Gastroesophageal sphincter (tissue), 4 donors: ENCODE results near the gene SPATA9. TPM values are rescaled to one million over a fixed set of nuclear protein-coding genes. Genes with fewer than 3 reads are reported as not detected.

ENCODE experiments used
- ATAC-seq: fragments of 150-250 bp; one replicate; pipeline ENCODE4 v1.9.1; 2016; ENCODE audit warnings: mild to moderate bottlenecking, moderate library complexity
- H3K27ac ChIP-seq, 4 donors: fragments of 200-600 bp; sonication (generic) in 3 of 4; 1 replicate in 3 of 4; 2 replicates in 1 of 4; pipeline ENCODE4 v1.5.1; 2016 to 2019
- H3K27me3 ChIP-seq: fragments of 200-600 bp; sonication (generic); one replicate; pipeline ENCODE4 v1.5.1; 2019
- H3K36me3 ChIP-seq, 2 donors: fragments of 200-600 bp; sonication (generic); one replicate each; pipeline ENCODE4 v1.5.1; 2019; ENCODE audit warnings: control low read depth in 1 of 2
- H3K4me1 ChIP-seq, 3 donors: fragments of 200-600 bp; sonication (generic); 1 replicate in 2 of 3; 2 replicates in 1 of 3; pipeline ENCODE4 v1.5.1; 2016 to 2019; ENCODE audit warnings: control low read depth in 2 of 3
- H3K4me3 ChIP-seq, 2 donors: fragments of 200-600 bp; sonication (generic); one replicate each; pipeline ENCODE4 v1.5.1; 2019; ENCODE audit warnings: mild to moderate bottlenecking in 1 of 2, moderate library complexity in 1 of 2
- H3K9me3 ChIP-seq, 3 donors: fragments of 200-600 bp; sonication (generic); one replicate each; pipeline ENCODE4 v1.5.1; 2017 to 2019; ENCODE audit warnings: control low read depth in 2 of 3
- CTCF ChIP-seq, 4 experiments: fragments of 200-600 bp in 2 of 4; fragments of 450-650 bp in 2 of 4; sonication (generic) in 1 of 4; IDR thresholded peaks; one replicate each; pipeline ENCODE4 v1.5.1; 2017 to 2019; ENCODE audit warnings: antibody characterized with exemption in 4 of 4, mild to moderate bottlenecking in 2 of 4, moderate library complexity in 2 of 4
- EP300 ChIP-seq: sonication (generic); formaldehyde crosslinking; IDR thresholded peaks from one replicate; pipeline ENCODE4 v1.6.1; 2017; ENCODE audit warnings: antibody characterized with exemption, mild to moderate bottlenecking
- POLR2A ChIP-seq, 2 donors: fragments of 450-650 bp; IDR thresholded peaks; one replicate each; pipeline ENCODE4 v1.6.1; 2017; ENCODE audit warnings: antibody characterized with exemption in 2 of 2, mild to moderate bottlenecking in 2 of 2, moderate library complexity in 1 of 2
- POLR2AphosphoS5 ChIP-seq: sonication (generic); formaldehyde crosslinking; IDR thresholded peaks from one replicate; pipeline ENCODE4 v1.6.1; 2017; ENCODE audit warnings: antibody characterized with exemption
- WGBS, 2 donors: methylation state at CpG; one replicate each; pipeline ENCODE4 v1.1.5; 2018; ENCODE audit warnings: low coverage in 1 of 2; 5-methylcytosine and 5-hydroxymethylcytosine counted together
- total RNA-seq, 4 donors: library from RNA; depleted of rRNA; stranded (reverse); fragments of >200 nt; gene quantifications; one replicate each; pipeline ENCODE4 v1.1.0, GENCODE V29; 2016

SPATA9 gene
- total RNA-seq, 4 donors from 2014 or later, result 0.27 TPM; not detected in 3

GRCh38 chr5:95631991-95632675, 50.7 kb downstream of the SPATA9 start:
- TF ChIP-seq CTCF (IDR thresholded peaks at IDR 0.05) (no peak), EP300 (no peak), POLR2AphosphoS5 (no peak), POLR2A (IDR thresholded peaks at IDR 0.05) (no peak)
- H3K27ac ChIP-seq, result no peak overlapping the region
- H3K36me3 ChIP-seq, result no peaks in the 10 kb centered on the region
- no peaks in the 10 kb centered on the region for H3K27me3 ChIP-seq
- H3K4me1 ChIP-seq, result peaks cover 0 to 9% (median 3%) of the 10 kb centered on the region in 3 donors
- H3K4me3 ChIP-seq, result no peak overlapping the region
- H3K9me3 ChIP-seq, result no peaks in the 10 kb centered on the region
- 86 to 93% methylated on average over 3 to 4 of the region's 4 CpGs for WGBS, 2 donors
- peak; percentile 61 for ATAC-seq

DNA sequence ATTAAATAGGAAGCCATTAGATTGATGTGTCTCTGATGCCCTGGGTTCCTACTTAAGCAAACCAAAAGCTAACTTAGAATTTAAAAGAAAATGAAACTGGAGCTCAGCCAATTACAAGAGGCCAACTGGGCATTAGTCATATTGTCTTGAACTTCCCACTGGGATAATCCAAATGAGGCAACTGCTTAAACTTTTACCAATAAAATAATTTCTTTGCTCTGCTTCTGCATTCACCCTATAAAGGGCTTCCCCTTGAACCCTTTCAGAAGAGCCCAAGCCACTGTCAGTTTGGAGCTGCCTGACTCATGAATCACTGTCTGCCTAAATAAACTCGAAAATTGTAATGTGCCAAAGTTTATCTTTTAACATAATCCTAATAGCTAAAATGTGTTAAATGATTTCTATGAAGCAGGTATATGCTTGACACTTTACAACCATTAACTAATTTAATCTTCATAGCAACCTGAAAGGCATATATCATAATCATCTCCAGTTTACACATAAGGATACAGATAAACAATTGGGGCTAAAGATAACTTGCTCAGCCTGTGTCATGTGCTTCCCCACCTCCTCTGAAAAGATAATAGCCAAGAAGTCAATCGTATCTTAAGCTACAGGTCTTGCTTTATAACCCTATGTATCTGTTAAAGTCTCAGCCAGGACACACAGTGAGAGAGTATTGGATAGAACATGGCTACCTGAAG, 51.4 kb downstream of the SPATA9 start:
- ATAC-seq, result no peak
- Histone ChIP-seq H3K4me1 (peaks cover 0 to 9% (median 3%) of the 10 kb centered on the region in 3 donors), H3K36me3 (no peaks in the 10 kb centered on the region), H3K9me3 (no peaks in the 10 kb centered on the region), H3K27me3 (no peaks in the 10 kb centered on the region), H3K4me3 (no peak overlapping the region), H3K27ac (no peak overlapping the region)
- TF ChIP-seq POLR2AphosphoS5 (no peak), CTCF (IDR thresholded peaks at IDR 0.05) (no peak)
- 36 to 50% methylated on average over 2 of the region's 2 CpGs for WGBS, 2 donors

DNA sequence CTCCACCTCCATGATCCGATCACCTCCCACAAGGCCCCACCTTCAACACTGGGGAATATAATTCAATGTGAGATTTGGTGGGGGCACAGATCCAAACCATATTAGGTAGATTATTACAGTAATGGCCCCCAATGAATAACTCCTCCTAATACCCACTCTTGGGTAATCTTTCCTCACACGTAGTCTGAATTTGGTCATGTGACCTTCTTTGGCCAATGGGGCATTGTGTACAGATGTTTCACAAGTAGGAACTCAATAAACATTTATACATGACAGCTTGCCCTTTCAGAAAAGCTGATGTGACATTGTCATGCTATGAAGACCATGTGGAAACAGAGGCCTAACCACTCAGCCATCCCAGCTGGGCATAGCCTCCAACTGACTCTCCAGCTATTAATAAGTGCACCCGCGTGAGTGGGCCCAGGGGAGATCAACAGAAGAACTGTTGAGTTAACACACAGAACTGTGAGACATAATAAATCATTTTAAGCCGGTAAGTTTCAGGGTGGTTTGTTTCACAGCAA, 52.3 kb downstream of the SPATA9 start:
- no peak for ATAC-seq
- Histone ChIP-seq H3K27me3 (no peaks in the 10 kb centered on the region), H3K9me3 (no peaks in the 10 kb centered on the region), H3K27ac (no peak overlapping the region), H3K4me1 (peaks cover 0 to 9% (median 3%) of the 10 kb centered on the region in 3 donors), H3K4me3 (no peak overlapping the region), H3K36me3 (no peaks in the 10 kb centered on the region)
- 95 to 100% methylated on average over 1 to 5 of the region's 5 CpGs for WGBS, 2 donors
- TF ChIP-seq EP300, result no peak
- no peak for TF ChIP-seq POLR2AphosphoS5
- no peak for TF ChIP-seq CTCF (IDR thresholded peaks at IDR 0.05)
- no peak for TF ChIP-seq POLR2A (IDR thresholded peaks at IDR 0.05)

DNA sequence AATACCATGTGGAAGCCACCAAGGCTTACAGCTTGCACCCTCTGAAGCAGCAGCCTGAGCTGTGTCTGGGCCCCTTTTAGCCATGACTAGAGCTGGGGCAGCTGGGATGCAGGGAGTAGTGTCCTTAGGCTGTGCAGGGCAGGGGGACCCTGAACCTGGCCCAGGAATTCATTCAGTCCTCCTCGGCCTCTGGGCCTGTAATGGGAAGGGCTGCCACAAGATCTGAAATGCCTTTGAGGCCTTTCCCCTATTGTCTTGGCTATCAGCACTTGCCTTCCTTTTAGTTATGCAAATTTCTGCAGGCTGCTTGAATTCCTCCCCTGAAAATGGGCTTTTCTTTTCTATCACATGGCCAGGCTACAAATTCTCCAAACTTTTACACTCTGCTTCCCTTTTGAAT, 53.9 kb downstream of the SPATA9 start:
- ATAC-seq, result no peak
- WGBS, 2 donors, result no CpG with 5 or more reads among the region's 1 CpG
- Histone ChIP-seq H3K4me1 (peaks cover 0 to 9% (median 3%) of the 10 kb centered on the region in 3 donors), H3K36me3 (no peaks in the 10 kb centered on the region), H3K27me3 (no peaks in the 10 kb centered on the region), H3K27ac (no peak overlapping the region), H3K4me3 (no peak overlapping the region), H3K9me3 (no peaks in the 10 kb centered on the region)
- TF ChIP-seq POLR2AphosphoS5, result no peak

DNA sequence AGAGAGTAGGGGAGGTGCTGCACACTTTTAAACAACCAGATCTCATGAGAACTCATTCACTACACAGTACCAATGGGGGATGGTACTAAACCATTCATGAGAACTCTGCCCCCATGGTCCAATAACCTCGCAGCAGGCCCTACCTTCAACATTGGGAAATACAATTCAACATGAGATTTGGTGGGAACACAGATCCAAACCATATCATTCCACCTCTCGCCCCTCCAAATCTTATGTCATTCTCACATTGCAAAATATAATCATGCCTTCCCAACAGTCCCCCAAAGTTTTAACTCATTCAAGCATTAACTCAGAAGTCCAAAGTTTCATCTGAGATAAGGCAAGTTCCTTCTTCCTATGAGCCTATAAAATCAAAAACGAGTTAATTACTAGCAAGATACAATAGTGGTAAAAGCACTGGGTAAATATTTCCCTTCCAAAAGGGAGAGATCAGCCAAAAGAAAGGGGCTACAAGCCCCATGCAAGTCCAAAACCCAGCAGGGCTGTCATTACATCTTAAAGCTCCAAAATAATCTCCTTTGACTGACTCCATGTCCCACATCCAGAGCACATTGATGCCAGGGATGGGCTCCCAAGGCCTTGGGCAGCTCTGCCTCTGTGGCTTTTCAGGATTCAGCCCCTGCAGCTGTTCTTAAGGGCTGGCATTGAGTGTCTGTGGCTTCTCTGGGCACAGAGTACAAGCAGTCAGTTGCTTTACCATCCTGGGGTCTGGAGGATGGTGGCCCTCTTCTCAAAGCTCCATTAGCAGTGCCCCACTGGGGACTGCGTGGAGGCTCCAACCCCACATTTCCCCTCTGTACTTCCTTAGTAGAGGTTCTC, 54.6 kb downstream of the SPATA9 start:
- Histone ChIP-seq H3K4me3 (no peak overlapping the region), H3K4me1 (peaks cover 0 to 9% (median 3%) of the 10 kb centered on the region in 3 donors), H3K27ac (no peak overlapping the region), H3K36me3 (no peaks in the 10 kb centered on the region), H3K27me3 (no peaks in the 10 kb centered on the region), H3K9me3 (no peaks in the 10 kb centered on the region)
- TF ChIP-seq POLR2A (IDR thresholded peaks at IDR 0.05) (no peak), EP300 (no peak), CTCF (IDR thresholded peaks at IDR 0.05) (no peak), POLR2AphosphoS5 (no peak)
- no peak for ATAC-seq
- 79 to 94% methylated on average over 3 to 4 of the region's 4 CpGs for WGBS, 2 donors
